NT2/D1 (cell line): ENCODE data around the gene XYLT1.

Experiments used
- SUZ12 ChIP-seq: IDR thresholded peaks from 2 replicates; pipeline ENCODE4 v1.6.1; 2011; ENCODE audit not compliant: insufficient read length, insufficient read depth; ENCODE audit errors: extremely low read depth
- ZNF274 ChIP-seq: IDR thresholded peaks from 2 replicates; pipeline ENCODE4 v1.6.1; 2011; ENCODE audit warnings: mild to moderate bottlenecking, low read depth, low read length

DNA sequence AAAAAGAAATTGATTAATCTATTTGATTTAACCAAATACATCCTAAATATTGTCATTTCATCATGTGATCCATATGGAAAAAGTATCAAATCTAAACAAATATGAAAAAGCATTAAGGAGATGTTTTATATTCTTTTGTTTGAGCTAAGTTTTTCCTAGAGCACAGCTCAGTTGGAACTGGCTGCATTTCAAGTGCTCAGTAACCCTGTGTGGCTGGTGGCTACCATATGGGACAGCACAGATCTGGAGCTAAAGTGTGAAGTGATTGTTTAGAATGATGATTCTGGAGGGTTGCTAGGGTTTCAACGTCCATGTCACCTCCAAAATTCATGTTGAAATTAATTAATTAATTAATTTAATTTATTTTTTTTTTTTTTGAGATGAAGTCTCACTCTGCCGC is 137.5 kb downstream of the XYLT1 start:
- no peak for TF ChIP-seq ZNF274
- TF ChIP-seq SUZ12: no peak
